GM19463 (cell line): ENCODE results near the gene PHF1.
"Not testable (repeated sequence)": the region's sequence is repeated elsewhere in the genome, so short reads cannot be mapped to it uniquely, and the experiment has no call there.

Experiments used
- ATAC-seq: cut with Tn5 transposase; IDR thresholded peaks from one replicate; pipeline ENCODE4 v1.9.1; 2021; ENCODE audit warnings: mild to moderate bottlenecking, moderate library complexity; ENCODE audit not compliant: unreplicated experiment

PHF1 gene

DNA sequence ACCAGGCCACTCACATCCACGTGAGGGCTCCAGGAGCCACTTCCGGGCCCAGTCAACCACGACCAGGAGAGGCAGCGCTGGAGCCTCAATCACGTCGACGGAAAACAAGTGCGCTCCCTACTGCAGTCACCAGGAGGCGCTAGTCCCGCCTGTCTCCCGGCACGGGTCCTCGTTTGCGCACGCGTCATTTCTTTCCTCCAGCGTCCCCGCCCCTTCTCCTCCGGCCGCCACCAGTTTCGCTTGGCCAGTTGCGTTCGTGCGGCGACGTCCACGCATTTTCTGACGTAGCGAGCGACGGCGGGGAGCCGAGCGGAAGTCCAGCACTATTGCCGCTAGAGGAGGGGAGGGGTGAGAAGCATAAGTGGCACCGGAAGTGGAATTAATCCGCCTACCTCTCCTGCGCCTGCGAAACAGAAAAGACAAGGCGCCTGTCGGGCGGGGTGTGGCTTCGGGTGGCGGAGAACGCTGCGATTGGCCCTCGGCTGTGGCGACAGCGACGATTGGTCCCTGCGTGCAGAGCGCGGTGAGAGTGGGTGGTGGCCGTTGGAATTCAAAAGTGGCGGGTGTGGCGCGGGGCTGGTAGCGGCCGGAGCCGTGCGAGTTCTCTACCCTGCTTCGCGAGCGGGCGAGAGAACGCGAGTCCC lies 19.4 kb upstream of the PHF1 start, which contains the start of gene KIFC1:
Gene KIFC1, plus strand, starts transcription at position 546 of the 644 bp plus-strand sequence. CDS start 163 bp downstream, outside the sequence.
- ATAC-seq = peak; percentile 85

DNA sequence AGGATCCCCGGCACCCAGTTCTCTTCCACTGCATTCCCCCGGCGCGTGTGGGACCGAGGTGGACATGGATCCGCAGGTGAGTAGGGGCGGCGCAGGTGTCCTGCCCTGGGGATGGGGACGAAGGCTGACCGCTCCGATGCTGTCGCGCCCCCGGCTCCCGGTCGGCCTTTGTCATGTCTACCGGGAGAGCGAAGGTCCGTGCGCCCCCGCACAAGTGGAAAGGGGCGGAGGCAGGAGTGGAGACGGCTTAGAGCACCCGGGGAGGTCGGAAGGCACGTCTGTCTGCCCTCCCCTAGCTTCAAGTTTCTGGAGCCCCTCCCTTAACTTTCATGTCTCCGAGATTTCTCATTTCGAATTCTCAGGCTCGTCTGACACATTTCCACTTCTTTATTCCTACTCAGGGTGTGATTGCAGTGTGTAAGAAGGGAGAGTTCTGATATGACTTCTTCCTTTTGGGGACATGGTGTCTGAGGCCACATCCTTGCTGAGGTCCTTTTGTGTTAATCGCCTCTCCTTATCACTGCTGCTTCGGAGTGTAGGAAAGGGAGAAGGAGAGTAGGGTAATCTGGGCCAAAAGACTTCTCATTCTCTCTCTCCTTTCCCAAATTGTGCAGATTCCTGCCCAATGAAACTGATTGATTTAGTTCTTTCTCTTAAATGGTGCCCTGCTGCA lies 18.8 kb upstream of the PHF1 start:
- ATAC-seq = no peak

DNA sequence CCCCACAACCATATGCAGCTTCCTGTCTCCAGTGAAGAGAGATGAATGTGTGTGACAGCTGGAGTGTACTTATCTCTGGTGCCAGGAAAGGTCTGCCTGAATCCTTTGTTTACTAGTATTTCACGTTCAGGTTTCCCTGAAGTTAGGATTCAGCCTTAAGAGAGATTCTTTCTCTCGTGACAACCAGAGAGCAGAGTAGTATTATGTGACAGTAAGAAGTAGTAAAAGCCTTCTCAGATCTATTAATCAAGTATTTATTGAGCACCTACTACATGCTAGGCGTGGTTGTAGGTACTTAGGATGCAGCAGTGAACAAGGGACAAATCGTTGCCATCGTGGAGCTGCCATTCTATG lies 18.2 kb upstream of the PHF1 start:
- ATAC-seq = no peak

DNA sequence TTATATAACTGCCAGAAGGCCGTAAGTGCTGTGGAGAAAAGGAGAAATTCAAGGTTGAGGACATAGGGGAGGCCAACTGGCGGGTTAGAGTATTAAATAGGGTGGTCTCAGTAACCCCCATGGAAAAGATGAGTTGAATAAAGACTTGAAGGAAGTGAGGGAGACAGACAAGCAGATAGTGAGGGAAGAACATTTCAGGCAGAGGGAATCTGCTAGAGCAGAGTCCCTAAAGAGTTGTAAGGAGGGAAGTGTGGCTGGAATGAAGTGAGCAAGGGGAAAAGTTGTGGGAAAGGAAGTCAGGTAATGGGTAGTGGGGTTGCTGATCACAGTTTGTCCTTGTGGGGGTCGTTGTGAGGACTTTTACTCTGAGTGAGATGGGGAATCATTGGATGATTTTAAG lies 17.8 kb upstream of the PHF1 start:
- no peak for ATAC-seq

DNA sequence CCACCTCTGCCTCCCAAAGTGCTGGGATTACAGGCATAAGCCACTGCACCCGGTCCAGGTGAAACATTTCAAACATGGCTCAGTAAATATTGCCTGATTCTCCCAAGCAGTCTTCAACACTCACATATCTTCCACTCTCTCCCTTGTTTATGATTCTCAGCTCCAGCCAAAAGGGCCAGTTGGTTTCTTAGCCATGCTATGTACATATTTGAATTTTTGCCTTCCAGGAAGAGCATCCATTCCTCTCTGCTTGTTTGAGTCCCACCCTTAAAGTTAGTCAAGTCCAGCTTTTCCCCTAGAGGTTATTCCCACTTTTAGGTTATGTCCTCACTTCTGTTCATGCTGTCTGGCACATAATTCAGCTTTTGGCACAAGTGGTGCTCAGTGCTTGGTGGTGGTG lies 13.3 kb upstream of the PHF1 start:
- no peak for ATAC-seq

DNA sequence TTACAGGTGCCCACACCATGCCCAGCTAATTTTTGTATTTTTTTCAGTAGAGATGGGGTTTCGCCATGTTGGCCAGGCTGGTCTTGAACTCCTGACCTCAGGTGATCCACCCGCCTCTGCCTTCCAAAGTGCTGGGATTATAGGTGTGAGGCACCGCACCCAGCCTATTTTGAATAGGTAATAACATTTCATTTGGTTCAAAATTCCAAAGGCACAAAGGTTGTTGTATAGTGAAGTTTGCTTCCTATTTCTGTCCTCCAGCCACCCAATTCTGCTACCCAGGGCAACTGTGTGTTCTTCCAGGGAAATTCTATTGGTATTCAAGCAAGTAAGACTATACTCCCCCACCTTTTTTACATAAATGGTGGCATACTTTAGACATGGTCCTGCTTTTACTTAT lies 12.2 kb upstream of the PHF1 start:
- not testable (repeated sequence) for ATAC-seq

DNA sequence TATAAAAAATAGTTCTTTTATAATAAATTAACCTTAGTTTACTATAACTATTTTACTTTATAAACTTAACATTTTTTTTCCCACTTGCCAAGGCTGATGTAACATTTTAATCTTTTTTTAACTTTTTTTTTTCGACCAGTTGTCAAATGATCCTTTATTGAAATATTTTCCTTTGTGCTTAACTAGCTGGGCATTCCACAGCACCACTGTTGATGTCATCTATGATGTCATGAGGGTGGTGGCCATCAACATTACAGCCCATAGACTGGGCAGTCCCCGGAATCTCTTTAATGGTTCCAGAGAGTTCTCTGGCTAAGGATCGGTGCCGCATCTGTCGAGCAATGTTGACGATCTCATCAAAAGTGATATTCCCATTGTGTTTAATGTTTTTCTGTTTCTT lies 10.9 kb upstream of the PHF1 start:
- not testable (repeated sequence) for ATAC-seq

DNA sequence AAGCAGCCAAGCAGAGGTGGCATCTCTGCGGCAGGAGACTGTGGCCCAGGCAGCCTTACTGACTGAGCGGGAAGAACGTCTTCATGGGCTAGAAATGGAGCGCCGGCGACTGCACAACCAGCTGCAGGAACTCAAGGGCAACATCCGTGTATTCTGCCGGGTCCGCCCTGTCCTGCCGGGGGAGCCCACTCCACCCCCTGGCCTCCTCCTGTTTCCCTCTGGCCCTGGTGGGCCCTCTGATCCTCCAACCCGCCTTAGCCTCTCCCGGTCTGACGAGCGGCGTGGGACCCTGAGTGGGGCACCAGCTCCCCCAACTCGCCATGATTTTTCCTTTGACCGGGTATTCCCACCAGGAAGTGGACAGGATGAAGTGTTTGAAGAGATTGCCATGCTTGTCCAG lies 5.9 kb upstream of the PHF1 start:
- ATAC-seq = no peak

DNA sequence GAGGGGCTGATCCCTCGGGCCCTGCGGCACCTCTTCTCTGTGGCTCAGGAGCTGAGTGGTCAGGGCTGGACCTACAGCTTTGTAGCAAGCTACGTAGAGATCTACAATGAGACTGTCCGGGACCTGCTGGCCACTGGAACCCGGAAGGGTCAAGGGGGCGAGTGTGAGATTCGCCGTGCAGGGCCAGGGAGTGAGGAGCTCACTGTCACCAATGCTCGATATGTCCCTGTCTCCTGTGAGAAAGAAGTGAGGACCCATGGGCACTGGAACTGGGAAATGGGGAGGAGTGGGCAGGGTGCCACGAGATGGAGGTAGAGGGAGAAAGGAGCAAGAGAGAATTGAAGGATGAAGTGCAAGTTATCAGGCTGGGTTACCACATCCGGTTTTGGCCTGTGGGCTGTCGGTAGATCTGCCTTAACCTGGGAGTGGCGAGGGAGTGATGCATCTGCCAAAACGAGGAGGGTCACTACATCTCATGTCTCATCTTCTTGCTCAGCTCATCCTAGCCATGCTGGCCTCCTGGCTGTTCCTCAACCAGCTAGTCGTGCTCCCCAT lies 5.4 kb upstream of the PHF1 start:
- ATAC-seq = no peak

DNA sequence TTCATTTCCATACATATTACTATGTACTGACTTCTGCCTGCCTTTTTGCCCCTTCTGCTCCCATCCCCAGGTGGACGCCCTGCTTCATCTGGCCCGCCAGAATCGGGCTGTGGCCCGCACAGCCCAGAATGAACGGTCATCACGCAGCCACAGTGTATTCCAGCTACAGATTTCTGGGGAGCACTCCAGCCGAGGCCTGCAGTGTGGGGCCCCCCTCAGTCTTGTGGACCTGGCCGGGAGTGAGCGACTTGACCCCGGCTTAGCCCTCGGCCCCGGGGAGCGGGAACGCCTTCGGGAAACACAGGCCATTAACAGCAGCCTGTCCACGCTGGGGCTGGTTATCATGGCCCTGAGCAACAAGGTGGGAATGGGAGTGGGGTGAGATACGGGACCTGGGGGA lies 4.7 kb upstream of the PHF1 start:
- ATAC-seq = no peak

DNA sequence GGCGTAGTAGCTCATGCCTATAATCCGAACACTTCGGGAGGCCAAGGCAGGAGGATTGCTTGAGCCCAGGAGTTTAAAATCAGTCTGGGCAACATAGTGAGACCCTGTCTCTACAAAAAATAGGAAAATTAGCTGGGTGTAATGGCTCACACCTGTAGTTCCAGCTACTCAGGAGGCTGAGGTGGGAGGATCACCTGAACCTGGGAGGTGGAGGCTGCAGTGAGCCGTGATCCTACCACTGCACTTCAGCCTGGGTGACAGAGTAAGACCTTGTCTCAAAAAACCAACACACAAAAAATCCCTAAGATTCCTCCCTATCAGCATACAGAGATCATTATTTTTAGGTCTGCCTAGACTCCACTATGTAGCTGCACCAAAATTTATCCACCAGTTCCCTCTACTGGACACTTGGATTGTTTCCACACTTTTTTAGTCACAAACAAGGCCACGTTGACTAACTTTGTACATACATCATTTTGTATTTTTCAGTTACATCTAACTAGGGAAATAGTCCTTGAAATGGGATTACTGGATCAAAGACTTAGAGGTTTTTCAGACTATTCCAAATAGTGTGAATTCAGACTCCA lies 3.6 kb upstream of the PHF1 start:
- no peak for ATAC-seq

DNA sequence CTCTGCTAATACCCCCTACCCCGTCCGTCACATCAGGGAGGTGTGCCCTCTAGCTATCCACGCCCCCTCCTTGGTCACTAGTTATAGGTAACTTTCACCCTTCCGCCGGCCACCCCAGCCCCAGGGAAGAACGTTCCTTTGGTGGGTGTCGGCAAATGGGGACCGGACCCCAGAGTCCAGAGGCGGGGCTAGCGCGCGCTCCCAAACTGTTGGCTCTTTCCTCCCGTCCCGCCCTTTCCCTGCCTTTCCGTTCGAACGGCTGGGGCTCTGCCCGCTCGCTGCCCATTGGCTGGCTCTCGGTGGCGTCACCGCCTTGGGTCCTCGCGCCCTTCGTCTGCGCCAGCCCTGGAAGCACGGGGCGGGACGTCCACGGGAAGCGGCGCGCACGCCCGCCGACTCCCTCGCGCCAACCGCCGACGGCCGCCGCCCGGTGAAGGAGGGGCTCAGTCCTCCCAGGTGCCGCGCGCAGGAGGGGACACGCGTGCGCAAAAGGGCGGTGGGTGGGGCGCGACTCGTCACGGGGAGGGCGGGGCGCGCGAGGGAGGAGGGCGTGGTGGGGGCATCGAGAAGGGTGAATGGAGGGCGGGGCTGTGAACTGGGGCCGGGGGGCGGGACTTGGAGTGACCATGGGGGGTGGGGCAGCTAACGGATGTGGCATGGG lies 634 bp upstream of the PHF1 start:
- peak; percentile 80 for ATAC-seq

DNA sequence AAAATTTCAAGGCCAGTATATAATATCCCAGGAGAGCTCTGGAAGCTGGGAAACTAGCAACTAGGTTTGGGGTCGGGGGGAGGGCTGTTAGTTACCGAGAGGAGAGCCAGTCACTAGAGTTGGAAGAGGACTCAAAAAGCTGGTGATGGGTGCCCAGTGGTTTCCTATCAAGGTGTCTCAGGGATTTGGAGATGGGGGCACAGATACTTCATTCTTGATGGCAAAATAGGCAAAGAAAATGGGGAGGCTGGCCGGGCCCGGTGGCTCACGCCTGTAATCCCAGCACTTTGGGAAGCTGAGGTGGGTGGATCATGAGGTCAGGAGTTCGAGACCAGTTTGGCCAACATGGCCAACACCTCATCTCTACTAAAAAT lies 805 bp downstream of the PHF1 start:
- no peak for ATAC-seq

DNA sequence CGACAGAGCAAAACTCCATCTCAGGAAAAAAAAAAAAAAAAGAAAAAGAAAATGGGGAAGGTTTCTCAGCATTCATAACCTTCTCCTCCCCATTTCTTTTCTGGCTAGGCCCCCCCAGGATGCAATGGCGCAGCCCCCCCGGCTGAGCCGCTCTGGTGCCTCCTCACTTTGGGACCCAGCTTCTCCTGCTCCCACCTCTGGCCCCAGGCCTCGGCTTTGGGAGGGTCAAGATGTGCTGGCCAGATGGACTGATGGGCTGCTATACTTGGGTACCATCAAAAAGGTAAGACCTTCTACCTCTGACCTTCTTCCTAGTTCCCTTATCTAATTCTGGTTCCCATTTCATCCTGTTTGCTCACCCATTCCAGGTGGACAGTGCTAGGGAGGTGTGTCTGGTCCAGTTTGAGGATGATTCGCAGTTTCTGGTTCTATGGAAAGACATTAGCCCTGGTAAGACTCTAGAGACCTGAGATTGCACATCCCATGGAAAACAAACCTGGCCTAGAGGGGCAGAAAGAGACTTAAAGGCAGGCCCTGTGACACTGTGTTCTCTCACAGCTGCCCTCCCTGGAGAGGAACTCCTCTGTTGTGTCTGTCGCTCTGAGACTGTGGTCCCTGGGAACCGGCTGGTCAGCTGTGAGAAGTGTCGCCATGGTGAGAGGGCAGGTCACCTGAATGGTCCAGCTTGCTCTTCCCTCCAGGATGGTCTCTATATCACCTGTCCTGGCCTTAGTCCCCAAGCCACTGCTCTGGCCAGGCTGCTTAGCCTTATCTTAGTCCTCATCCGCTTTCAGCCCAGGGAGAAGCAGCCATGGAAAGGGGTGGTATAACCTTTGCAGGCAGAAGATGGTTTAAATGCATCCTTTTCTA lies 1.6 kb downstream of the PHF1 start:
- no peak for ATAC-seq

DNA sequence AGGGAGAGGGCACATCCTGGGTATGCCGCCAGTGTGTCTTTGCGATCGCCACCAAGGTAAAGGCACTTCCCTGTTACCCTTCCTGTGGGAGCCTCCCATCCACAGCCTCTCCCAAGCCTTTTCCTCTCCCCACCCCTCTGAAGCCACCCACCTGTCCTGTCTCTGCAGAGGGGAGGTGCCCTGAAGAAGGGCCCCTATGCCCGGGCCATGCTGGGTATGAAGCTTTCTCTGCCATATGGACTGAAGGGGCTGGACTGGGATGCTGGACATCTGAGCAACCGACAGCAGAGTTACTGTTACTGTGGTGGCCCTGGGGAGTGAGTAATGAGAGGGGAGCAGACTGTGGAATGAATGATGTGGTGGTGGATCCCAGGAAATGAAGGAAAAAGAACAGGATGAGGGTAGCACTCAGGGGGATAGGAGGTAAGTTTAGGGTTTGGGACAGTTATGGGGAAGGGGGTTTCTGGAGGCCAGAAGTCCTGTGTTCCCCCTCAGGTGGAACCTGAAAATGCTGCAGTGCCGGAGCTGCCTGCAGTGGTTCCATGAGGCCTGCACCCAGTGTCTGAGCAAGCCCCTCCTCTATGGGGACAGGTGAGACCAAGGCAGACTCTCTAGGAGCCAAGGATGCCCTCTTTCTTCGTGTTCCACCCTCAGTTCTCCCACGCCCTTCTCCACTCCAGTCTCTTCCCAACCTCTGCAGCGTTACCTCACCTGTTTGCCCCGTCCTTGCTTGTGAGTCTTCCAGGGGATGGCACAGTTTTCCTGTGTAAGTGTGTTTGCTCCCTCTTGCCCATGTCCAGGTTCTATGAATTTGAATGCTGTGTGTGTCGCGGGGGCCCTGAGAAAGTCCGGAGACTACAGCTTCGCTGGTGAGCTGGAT lies 2.7 kb downstream of the PHF1 start:
- no peak for ATAC-seq

DNA sequence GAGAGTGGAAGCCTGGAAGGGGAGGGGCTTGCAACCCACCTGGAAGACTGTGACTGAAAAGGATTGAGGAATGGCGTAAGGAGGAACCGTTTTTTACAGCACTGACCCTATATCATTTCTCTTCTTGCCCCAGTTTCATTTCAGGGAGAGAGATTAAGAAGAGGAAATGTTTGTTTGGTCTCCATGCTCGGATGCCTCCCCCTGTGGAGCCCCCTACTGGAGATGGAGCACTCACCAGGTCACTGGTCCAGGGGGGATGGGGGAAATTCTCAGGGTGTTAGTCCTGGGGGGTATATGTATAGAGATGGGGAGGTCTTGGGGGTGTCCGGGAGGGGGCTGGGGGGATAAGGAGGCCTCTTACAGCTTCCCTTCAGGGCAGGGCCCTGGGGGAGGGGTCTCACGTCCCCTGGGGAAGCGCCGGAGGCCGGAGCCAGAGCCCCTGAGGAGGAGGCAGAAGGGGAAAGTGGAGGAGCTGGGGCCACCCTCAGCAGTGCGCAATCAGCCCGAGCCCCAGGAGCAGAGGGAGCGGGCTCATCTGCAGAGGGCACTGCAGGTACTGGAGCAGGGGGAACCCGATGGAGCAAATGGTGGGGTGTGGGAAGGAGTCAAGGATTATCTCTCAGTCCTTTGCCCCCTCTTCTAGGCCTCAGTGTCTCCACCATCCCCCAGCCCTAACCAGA lies 3.9 kb downstream of the PHF1 start:
- ATAC-seq = no peak

DNA sequence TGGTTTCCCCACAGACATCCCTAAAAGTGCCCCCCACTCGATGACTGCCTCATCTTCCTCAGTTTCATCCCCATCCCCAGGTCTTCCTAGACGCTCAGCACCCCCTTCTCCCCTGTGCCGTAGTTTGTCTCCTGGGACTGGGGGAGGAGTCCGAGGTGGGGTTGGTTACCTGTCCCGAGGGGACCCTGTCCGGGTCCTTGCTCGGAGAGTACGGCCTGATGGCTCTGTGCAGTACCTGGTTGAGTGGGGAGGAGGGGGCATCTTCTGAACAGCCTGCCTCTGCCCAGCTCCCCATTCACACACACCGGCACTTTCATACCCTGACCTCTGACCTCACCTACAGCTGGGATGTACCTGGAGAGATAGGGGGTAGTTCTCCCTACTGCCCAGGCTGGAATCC lies 5.0 kb downstream of the PHF1 start:
- no peak for ATAC-seq

DNA sequence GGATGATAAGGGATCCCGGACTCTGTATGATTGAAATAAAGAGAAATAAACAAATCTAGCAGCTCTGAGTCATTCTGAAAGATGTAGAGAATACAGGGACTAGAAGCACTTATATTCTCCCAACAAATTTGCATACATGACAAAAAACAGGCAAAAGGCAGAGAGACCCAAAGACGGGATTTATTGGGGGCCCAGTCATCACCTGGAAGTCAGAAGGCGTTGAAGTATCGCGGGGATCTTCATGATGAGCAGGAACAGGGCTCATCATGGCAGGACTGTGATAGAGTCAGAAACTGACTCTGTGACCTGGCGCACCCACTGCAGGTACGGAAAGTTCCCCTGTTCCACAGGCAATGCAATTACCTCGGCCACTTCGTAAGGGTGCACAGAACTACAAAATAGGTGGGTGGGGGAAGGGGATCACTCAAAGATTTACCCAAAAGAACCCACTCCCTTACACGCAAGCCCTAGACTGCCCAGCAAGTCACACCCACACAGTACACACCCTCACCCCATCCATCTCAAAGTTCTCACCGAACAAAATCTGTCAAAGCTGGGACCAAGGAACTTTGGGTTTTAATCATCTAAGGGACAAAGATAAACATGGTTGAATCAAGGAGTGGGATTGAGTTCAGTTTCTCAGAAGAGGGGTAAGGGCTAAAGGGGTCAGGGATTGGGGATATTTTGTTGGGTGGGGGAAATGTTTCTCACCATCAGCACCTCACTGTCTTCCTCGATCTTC lies 5.7 kb downstream of the PHF1 start:
- ATAC-seq = no peak
